SK-N-SH treated with all-trans-retinoic acid at 6 μM for 48 hours (cell line): ENCODE data around the gene DNAI7.

Source experiments
- ATAC-seq: fragments of 200-7000 bp; cut with Tn5 transposase; 3 replicates; pipeline ENCODE4 v1.9.1; 2020; ENCODE audit warnings: mild to moderate bottlenecking, moderate library complexity
- ARNTL ChIP-seq: fragments of 450-650 bp; formaldehyde crosslinking; IDR thresholded peaks from 2 replicates; pipeline ENCODE4 v1.5.0; 2020; ENCODE audit warnings: low read depth, mild to moderate bottlenecking, moderate library complexity, borderline replicate concordance
- BACH2 ChIP-seq: fragments of 250-450 bp; sonication (Bioruptor Pico); IDR thresholded peaks from 2 replicates; pipeline ENCODE4 v1.9.0; 2021; ENCODE audit warnings: mild to moderate bottlenecking, borderline replicate concordance
- CSDC2 ChIP-seq: fragments of 250-450 bp; sonication (Bioruptor Pico); IDR thresholded peaks from 2 replicates; pipeline ENCODE4 v1.5.0; 2020; ENCODE audit warnings: mild to moderate bottlenecking, moderate library complexity
- ESRRG ChIP-seq: fragments of 250-450 bp; sonication (Bioruptor Pico); IDR thresholded peaks from 2 replicates; pipeline ENCODE4 v1.6.1; 2021; ENCODE audit warnings: mild to moderate bottlenecking
- GLIS3 ChIP-seq: fragments of 250-450 bp; sonication (Bioruptor Pico); IDR thresholded peaks from 2 replicates; pipeline ENCODE4 v1.5.0; 2020; ENCODE audit warnings: mild to moderate bottlenecking, moderate library complexity
- ISL1 ChIP-seq: fragments of 250-450 bp; sonication (Bioruptor Pico); IDR thresholded peaks from 2 replicates; pipeline ENCODE4 v2.1.2; 2022; ENCODE audit warnings: mild to moderate bottlenecking, moderate library complexity
- OSR1 ChIP-seq: fragments of 250-450 bp; sonication (Bioruptor Pico); IDR thresholded peaks from 2 replicates; pipeline ENCODE4 v1.8.0; 2022; ENCODE audit warnings: moderate library complexity, mild to moderate bottlenecking, inconsistent platforms
- PPARA ChIP-seq: fragments of 250-450 bp; sonication (Bioruptor Pico); IDR thresholded peaks from 2 replicates; pipeline ENCODE4 v1.5.0; 2020; ENCODE audit warnings: mild to moderate bottlenecking, borderline replicate concordance
- RARB ChIP-seq: fragments of 250-450 bp; sonication (Bioruptor Pico); IDR thresholded peaks from 2 replicates; pipeline ENCODE4 v1.8.0; 2021; ENCODE audit warnings: mild to moderate bottlenecking, moderate library complexity
- SNAI2 ChIP-seq: fragments of 250-450 bp; sonication (Bioruptor Pico); IDR thresholded peaks from 2 replicates; pipeline ENCODE4 v1.5.0; 2020; ENCODE audit warnings: mild to moderate bottlenecking, moderate library complexity
- TCF4 ChIP-seq: fragments of 250-450 bp; sonication (Bioruptor Pico); IDR thresholded peaks from 2 replicates; pipeline ENCODE4 v1.8.0; 2021; ENCODE audit warnings: mild to moderate bottlenecking, moderate library complexity, borderline replicate concordance
- TOX ChIP-seq: fragments of 250-450 bp; sonication (Bioruptor Pico); IDR thresholded peaks from 2 replicates; pipeline ENCODE4 v1.8.0; 2021; ENCODE audit warnings: mild to moderate bottlenecking, moderate library complexity, borderline replicate concordance
- ZC3H10 ChIP-seq: fragments of 250-450 bp; sonication (Bioruptor Pico); IDR thresholded peaks from 2 replicates; pipeline ENCODE4 v1.5.1; 2021; ENCODE audit warnings: mild to moderate bottlenecking, moderate library complexity
- ZFP3 ChIP-seq: fragments of 250-450 bp; sonication (Bioruptor Pico); IDR thresholded peaks from 2 replicates; pipeline ENCODE4 v1.5.0; 2020; ENCODE audit warnings: mild to moderate bottlenecking, moderate library complexity
- ZNF565 ChIP-seq: fragments of 450-650 bp; formaldehyde crosslinking; conservative IDR thresholded peaks from 2 replicates; pipeline ENCODE4 v1.5.0; 2020; ENCODE audit warnings: low read depth, mild to moderate bottlenecking, moderate library complexity
- ZNF8 ChIP-seq: fragments of 450-650 bp; formaldehyde crosslinking; IDR thresholded peaks from 2 replicates; pipeline ENCODE4 v1.5.0; 2020; ENCODE audit warnings: mild to moderate bottlenecking, moderate library complexity
- TF ChIP-seq, protein P1 (sequence below): fragments of 250-450 bp; sonication (Bioruptor Pico); IDR thresholded peaks from 2 replicates; pipeline ENCODE4 v1.8.0; 2021; ENCODE audit warnings: low read depth, mild to moderate bottlenecking, moderate library complexity, borderline replicate concordance
- TF ChIP-seq, protein P2 (sequence below): fragments of 250-450 bp; sonication (Bioruptor Pico); IDR thresholded peaks from 2 replicates; pipeline ENCODE4 v1.8.0; 2020; ENCODE audit warnings: mild to moderate bottlenecking, moderate library complexity, borderline replicate concordance
- TF ChIP-seq, protein P3 (sequence below): fragments of 250-450 bp; sonication (Bioruptor Pico); IDR thresholded peaks from 2 replicates; pipeline ENCODE4 v1.5.1; 2021; ENCODE audit warnings: mild to moderate bottlenecking, moderate library complexity
- TF ChIP-seq, protein P4 (sequence below): fragments of 250-450 bp; sonication (Bioruptor Pico); IDR thresholded peaks from 2 replicates; pipeline ENCODE4 v1.5.0; 2020; ENCODE audit warnings: mild to moderate bottlenecking, moderate library complexity
- TF ChIP-seq, protein P5 (sequence below): fragments of 250-450 bp; sonication (Bioruptor Pico); IDR thresholded peaks from 2 replicates; pipeline ENCODE4 v1.5.1; 2020; ENCODE audit warnings: low read depth, mild to moderate bottlenecking, moderate library complexity

DNAI7 gene

DNA sequence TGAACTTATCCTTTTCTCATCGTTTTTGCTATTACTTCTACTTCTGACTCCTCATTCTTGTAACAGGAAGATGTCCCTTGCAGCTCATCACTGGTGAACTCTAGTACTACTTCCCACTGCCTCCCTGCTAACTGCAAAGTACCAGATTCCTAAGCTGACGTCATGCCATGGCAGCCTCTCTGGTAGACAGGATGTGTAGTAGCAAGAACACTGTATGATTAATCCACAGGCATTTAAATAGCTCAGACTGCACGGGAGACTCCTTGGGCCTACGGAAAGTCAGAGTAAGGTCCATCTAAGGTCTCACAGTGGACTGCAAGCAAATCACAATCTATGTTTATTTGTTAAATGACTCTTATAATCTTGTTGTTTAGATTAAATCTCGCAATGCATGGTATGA lies 43.5 kb downstream of the DNAI7 start:
- TF ChIP-seq CSDC2 (CRISPR knock-in tag) (no peak), ZFP3 (CRISPR knock-in tag) (0 out of 2 replicates have a peak, but pooled peaks have one; percentile 47)

DNA sequence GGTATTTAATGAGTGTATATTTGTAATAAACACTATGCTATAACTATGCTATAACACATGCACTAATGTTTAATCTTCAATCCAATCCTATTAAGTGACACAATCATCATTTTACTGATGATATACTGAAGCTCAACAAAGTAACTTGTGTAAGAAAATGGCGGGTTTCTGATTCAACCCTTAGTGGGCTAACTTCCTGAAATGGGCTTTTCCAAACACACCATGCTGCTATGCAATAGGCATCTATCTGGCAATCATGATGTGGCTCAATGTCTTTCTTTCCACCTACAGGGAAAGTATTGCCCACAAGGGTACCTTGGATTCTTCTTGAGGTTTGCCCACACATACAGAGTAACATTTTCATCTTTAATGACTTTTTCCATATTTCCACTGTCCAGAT lies 48.3 kb downstream of the DNAI7 start:
- TF ChIP-seq, protein P1, sequence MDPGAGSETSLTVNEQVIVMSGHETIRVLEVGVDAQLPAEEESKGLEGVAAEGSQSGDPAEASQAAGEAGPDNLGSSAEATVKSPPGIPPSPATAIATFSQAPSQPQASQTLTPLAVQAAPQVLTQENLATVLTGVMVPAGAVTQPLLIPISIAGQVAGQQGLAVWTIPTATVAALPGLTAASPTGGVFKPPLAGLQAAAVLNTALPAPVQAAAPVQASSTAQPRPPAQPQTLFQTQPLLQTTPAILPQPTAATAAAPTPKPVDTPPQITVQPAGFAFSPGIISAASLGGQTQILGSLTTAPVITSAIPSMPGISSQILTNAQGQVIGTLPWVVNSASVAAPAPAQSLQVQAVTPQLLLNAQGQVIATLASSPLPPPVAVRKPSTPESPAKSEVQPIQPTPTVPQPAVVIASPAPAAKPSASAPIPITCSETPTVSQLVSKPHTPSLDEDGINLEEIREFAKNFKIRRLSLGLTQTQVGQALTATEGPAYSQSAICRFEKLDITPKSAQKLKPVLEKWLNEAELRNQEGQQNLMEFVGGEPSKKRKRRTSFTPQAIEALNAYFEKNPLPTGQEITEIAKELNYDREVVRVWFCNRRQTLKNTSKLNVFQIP = no peak
- TF ChIP-seq SNAI2 (CRISPR knock-in tag) (no peak), ZNF565 (CRISPR knock-in tag) (no peak), ZC3H10 (no peak), ARNTL (CRISPR knock-in tag) (no peak), ZFP3 (CRISPR knock-in tag) (no peak), GLIS3 (CRISPR knock-in tag) (no peak), CSDC2 (CRISPR knock-in tag) (no peak), BACH2 (no peak), RARB (CRISPR knock-in tag) (no peak), ZNF8 (CRISPR knock-in tag) (no peak)
- TF ChIP-seq, protein P2, sequence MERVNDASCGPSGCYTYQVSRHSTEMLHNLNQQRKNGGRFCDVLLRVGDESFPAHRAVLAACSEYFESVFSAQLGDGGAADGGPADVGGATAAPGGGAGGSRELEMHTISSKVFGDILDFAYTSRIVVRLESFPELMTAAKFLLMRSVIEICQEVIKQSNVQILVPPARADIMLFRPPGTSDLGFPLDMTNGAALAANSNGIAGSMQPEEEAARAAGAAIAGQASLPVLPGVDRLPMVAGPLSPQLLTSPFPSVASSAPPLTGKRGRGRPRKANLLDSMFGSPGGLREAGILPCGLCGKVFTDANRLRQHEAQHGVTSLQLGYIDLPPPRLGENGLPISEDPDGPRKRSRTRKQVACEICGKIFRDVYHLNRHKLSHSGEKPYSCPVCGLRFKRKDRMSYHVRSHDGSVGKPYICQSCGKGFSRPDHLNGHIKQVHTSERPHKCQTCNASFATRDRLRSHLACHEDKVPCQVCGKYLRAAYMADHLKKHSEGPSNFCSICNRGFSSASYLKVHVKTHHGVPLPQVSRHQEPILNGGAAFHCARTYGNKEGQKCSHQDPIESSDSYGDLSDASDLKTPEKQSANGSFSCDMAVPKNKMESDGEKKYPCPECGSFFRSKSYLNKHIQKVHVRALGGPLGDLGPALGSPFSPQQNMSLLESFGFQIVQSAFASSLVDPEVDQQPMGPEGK = no peak
- TF ChIP-seq, protein P3, sequence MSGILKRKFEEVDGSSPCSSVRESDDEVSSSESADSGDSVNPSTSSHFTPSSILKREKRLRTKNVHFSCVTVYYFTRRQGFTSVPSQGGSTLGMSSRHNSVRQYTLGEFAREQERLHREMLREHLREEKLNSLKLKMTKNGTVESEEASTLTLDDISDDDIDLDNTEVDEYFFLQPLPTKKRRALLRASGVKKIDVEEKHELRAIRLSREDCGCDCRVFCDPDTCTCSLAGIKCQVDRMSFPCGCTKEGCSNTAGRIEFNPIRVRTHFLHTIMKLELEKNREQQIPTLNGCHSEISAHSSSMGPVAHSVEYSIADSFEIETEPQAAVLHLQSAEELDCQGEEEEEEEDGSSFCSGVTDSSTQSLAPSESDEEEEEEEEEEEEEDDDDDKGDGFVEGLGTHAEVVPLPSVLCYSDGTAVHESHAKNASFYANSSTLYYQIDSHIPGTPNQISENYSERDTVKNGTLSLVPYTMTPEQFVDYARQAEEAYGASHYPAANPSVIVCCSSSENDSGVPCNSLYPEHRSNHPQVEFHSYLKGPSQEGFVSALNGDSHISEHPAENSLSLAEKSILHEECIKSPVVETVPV (CRISPR knock-in tag) = no peak

More for the DNA sequence above, 43.5 kb downstream of the DNAI7 start:
- peak; percentile 100 for ATAC-seq

DNA sequence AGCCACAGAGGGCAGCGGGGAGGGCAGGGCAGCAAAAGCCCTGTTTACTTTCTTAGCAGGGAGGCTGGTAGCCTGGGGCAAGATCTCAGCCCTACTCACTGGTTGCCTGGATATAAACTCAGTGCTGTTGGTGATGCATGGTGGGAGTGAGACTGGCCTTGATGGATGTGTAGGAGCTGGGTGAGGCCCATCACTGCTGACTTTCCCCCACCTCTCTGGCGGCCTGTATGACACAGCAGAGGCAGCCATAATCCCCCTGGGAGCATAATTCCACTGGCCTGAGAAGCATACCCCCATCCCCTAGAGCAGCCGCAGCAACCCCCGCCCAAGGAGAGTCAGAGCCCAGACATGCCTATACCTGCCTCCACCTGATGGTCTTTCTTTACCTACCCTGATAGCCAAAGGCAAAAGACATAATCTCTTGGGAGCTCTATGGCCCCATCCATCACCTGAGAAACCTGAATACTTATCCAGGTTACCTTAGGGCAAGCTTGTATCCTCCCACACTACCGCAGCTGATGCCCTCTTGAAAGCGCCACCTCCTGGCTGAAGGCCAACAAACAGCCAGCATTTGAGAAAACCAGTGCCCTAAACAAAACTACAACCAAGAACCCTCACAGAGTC lies 59.3 kb downstream of the DNAI7 start:
- TF ChIP-seq PPARA = no peak
- TF ChIP-seq TOX (CRISPR knock-in tag) = no peak
- no peak for TF ChIP-seq SNAI2 (CRISPR knock-in tag)
- no peak for TF ChIP-seq ZFP3 (CRISPR knock-in tag)
- no peak for TF ChIP-seq ZNF8 (CRISPR knock-in tag)
- no peak for TF ChIP-seq RARB (CRISPR knock-in tag)
- no peak for TF ChIP-seq OSR1 (CRISPR knock-in tag)
- TF ChIP-seq GLIS3 (CRISPR knock-in tag) = no peak
- no peak for TF ChIP-seq CSDC2 (CRISPR knock-in tag)
- TF ChIP-seq, protein P1 = no peak
- no peak for TF ChIP-seq TCF4 (CRISPR knock-in tag)
- TF ChIP-seq, protein P4, sequence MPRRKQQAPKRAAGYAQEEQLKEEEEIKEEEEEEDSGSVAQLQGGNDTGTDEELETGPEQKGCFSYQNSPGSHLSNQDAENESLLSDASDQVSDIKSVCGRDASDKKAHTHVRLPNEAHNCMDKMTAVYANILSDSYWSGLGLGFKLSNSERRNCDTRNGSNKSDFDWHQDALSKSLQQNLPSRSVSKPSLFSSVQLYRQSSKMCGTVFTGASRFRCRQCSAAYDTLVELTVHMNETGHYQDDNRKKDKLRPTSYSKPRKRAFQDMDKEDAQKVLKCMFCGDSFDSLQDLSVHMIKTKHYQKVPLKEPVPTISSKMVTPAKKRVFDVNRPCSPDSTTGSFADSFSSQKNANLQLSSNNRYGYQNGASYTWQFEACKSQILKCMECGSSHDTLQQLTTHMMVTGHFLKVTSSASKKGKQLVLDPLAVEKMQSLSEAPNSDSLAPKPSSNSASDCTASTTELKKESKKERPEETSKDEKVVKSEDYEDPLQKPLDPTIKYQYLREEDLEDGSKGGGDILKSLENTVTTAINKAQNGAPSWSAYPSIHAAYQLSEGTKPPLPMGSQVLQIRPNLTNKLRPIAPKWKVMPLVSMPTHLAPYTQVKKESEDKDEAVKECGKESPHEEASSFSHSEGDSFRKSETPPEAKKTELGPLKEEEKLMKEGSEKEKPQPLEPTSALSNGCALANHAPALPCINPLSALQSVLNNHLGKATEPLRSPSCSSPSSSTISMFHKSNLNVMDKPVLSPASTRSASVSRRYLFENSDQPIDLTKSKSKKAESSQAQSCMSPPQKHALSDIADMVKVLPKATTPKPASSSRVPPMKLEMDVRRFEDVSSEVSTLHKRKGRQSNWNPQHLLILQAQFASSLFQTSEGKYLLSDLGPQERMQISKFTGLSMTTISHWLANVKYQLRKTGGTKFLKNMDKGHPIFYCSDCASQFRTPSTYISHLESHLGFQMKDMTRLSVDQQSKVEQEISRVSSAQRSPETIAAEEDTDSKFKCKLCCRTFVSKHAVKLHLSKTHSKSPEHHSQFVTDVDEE (CRISPR knock-in tag) = no peak
- no peak for TF ChIP-seq ISL1 (CRISPR knock-in tag)
- TF ChIP-seq, protein P3 (CRISPR knock-in tag) = no peak
- TF ChIP-seq ESRRG (CRISPR knock-in tag) = no peak
- no peak for TF ChIP-seq ZC3H10
- TF ChIP-seq, protein P2 = no peak
- TF ChIP-seq, protein P5, sequence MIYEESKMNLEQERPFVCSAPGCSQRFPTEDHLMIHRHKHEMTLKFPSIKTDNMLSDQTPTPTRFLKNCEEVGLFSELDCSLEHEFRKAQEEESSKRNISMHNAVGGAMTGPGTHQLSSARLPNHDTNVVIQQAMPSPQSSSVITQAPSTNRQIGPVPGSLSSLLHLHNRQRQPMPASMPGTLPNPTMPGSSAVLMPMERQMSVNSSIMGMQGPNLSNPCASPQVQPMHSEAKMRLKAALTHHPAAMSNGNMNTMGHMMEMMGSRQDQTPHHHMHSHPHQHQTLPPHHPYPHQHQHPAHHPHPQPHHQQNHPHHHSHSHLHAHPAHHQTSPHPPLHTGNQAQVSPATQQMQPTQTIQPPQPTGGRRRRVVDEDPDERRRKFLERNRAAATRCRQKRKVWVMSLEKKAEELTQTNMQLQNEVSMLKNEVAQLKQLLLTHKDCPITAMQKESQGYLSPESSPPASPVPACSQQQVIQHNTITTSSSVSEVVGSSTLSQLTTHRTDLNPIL (CRISPR knock-in tag) = no peak
- ATAC-seq = no peak

More for the DNA sequence above, 48.3 kb downstream of the DNAI7 start:
- no peak for ATAC-seq
